RCC 7860 (cell line): ENCODE results near the gene CLDN24.
A peak's percentile ranks its signal among the peaks of the same experiment; 100 is the strongest.
"Not testable (repeated sequence)": the region's sequence is repeated elsewhere in the genome, so short reads cannot be mapped to it uniquely, and the experiment has no call there.

ENCODE experiments used
- DNase-seq: peaks from one replicate; pipeline ENCODE4 v3.0.0-alpha.2; 2015; ENCODE audit warnings: low spot score
- FAIRE-seq: peaks from 2 replicates; lab custom pipeline; 2012; peaks lifted over from hg19 to GRCh38; lab: Jason Lieb, UNC

Gene CLDN24

GRCh38 chr4:183347566-183347965, 25.3 kb upstream of the CLDN24 start:
- DNase-seq (no peak), FAIRE-seq (no peak)

DNA sequence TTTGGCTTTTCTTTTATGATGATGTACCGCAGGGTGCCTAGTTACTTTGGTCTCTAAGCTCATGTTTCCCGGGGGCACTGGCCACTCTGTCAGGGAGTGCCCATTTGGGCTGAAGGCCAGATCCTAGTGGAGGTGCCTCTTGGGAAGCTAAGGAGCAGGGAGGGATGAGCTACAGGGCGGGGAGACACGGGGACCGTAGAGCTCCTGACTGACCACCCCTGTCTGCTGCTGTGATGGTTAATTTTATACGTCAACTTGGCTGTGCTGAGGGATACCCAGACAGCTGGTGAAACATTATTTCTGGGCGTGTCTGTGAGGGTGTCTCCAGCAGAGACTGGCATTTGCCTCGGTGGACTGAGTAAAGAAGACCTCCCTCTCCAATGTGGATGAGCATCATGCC, 24.9 kb upstream of the CLDN24 start:
- FAIRE-seq (no peak), DNase-seq (no peak)

DNA sequence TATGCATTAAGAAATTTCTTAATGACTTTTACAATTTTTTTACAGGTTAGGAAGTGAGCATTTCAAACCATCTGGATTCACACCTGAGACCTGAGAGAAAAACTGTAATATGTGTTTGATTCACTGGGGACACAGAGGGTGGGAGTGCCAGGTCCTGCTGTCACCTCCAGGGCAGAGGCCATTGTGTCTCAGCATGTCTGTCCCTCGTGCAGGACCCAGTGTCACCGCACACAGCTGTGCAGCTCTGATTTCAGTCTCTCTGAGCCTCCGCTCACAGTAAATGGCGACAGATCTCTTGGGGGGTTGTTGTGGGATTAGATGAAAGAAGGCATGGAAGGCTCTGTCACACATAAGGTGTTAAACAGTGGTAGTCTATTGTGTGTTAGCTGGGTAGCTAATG, 23.0 kb upstream of the CLDN24 start:
- FAIRE-seq (no peak), DNase-seq (no peak)

- FAIRE-seq (no peak), DNase-seq (no peak)
These were observed 22.5 kb upstream of the CLDN24 start for GRCh38 chr4:183344523-183345255.

- DNase-seq = no peak
- FAIRE-seq = no peak
These were observed 21.5 kb upstream of the CLDN24 start for GRCh38 chr4:183343730-183344129.

DNA sequence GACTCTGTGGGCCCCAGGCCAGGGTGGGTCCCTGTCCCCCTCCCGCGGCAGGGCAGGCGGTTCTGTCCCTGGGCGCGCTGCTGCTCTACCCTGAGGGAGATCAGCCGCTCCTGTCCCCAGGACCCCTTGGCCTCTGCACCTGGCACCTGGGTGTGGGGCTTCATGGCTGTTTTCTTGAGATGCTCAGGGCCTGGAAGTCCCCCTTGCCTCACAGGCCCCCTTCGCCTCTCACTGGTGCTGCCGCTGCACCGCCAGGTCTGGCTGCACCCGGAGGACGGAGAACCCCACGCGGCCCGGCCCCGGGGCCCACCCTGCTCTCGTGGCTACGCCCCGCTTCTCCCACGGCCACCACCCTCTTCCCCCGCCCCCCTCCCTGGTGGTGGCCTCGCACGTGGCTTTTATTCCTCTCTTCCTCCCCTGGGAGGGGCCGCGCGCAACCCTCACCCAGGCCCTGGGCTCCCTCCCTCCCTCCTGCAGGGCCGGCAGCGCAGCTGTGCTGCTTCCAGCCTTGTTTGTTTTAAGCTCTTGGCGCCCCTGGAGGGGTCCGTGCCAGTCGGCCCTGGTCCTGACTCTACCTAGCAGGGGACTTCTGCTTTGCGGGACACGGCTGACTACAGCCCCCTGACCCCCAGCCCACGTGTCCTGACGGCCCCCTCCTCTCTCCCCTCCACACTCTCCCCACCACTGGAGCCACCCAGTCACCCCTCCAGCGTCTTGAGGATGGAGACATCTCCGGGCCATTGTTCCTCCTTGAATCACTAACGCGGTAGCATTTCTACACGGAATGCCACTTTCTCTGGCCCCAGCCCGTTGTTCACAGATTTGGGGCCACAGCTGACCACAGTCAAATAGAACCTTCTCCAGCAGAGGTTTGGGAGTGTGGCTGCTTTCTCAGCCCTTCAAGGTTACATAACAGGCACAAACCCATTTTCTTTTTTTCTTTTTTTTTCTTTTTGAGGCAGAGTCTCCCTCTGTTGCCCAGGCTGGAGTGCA, 20.6 kb upstream of the CLDN24 start:
- DNase-seq (no peak), FAIRE-seq (no peak)

GRCh38 chr4:183337833-183338232, 15.6 kb upstream of the CLDN24 start:
- FAIRE-seq (no peak), DNase-seq (no peak)

- FAIRE-seq (no peak), DNase-seq (no peak)
These were observed 15.1 kb upstream of the CLDN24 start for GRCh38 chr4:183337349-183337748.

GRCh38 chr4:183335369-183335940, 13.2 kb upstream of the CLDN24 start:
- FAIRE-seq = peak; percentile 87

DNA sequence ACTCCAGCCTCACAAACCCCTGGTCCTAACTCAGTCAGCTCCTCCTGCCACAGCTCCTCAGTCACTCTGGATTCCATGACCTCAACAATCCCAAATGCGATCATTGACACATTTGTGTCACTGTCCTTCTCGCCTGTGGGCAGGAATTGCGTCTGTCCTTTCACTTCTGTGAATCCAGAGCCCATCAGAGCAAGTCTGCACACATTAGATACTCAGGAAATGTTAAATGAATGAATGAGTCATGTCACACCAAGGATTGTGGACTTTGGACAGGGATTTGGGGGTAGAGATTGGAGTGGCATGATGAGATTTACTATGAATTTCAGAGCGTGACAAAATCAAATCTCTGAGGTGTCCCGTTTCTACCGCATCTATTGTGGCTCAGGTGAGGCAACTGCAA, 11.8 kb upstream of the CLDN24 start:
- DNase-seq = peak; percentile 76
- peak; percentile 84 for FAIRE-seq

More at GRCh38 chr4:183335369-183335940, 13.2 kb upstream of the CLDN24 start:
- peak; percentile 69 for DNase-seq

GRCh38 chr4:183333202-183333601, 11.0 kb upstream of the CLDN24 start:
- DNase-seq (no peak), FAIRE-seq (no peak)

- FAIRE-seq (no peak), DNase-seq (no peak)
These were observed 10.2 kb upstream of the CLDN24 start for GRCh38 chr4:183332447-183332846.

GRCh38 chr4:183330841-183331240, 8.6 kb upstream of the CLDN24 start:
- DNase-seq (no peak), FAIRE-seq (no peak)

GRCh38 chr4:183329954-183330742, 7.9 kb upstream of the CLDN24 start:
- DNase-seq = no peak

DNA sequence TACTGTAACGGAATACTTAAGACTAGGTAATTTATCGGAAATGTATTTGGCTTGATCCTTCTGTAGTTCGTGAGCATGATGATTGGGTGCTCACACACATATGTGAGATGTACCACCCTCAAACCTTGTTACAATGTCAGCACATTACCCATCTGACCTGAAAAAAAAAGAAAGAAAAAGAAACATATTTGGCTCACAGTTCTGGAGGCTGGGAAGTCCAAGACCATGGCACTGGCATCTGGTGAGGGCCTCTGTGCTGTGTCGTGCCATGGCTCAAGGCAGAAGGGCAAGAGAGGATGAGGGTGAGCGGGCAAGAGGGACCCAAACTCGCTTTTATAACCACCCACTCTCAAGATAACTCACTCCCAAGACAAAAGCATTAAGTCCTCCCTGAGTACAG, 7.0 kb upstream of the CLDN24 start:
- FAIRE-seq = no peak
- DNase-seq = no peak

More at GRCh38 chr4:183329954-183330742, 7.9 kb upstream of the CLDN24 start:
- no peak for FAIRE-seq

DNA sequence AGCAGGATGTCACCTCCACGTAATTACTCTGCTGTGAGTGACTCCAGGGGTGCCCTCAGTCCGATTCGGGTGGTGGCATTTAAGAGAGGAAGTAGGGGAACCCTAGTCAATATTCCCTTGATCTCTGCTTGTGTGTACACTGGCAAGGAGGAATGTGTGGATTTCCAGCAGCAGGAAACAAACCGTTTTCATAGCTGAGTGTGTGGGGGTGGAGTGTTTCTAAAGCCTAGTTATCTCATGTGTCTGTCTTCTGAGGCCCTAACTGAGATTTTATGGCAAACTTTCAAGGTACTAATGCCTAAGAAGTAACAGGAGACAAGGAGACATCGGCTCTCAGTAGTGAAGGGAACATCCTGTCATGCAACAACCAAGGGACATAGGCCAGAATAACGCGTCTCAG, 6.6 kb upstream of the CLDN24 start:
- no peak for DNase-seq
- no peak for FAIRE-seq

DNA sequence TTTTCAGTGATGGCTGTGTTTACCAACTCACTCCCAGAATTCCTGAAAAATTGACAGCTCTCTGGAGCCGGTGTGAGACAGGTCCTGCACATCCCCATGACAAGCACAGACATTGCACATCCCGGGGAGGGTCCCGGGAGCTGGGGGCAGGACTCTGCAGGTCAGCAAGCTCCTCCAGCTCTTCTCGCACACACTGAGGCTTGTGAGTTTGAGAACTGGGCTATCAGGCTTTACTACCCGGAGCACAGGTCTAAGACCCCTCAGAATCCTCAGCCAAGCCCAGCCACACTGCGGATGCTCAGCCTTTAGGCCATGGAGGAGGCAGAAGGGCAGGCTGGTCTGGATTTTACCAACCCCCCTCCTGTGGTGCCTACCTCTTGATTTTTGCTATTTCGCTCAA, 5.6 kb upstream of the CLDN24 start:
- DNase-seq (no peak), FAIRE-seq (no peak)

DNA sequence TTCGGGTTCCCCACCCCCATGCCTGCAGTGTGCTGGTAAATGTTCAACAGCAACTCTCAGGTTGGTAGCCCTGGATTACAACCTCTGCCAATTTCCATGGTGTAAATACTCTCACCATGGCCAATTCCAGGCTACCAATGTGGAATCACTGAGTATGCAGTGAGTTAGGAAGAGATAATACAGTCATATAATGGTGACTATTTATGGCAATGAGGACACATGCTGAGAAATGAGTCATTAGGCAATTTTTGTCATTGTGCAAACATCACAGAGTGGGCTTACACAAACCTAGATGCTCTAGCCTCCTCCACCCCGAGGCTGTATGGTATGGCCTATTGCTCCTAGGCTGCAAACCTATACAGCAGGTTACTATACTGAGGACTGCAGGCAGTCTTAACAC, 4.6 kb upstream of the CLDN24 start:
- FAIRE-seq (no peak), DNase-seq (peak; percentile 51)

- DNase-seq, FAIRE-seq: not testable (repeated sequence)
These were observed 4.2 kb upstream of the CLDN24 start for GRCh38 chr4:183326387-183326786.

DNA sequence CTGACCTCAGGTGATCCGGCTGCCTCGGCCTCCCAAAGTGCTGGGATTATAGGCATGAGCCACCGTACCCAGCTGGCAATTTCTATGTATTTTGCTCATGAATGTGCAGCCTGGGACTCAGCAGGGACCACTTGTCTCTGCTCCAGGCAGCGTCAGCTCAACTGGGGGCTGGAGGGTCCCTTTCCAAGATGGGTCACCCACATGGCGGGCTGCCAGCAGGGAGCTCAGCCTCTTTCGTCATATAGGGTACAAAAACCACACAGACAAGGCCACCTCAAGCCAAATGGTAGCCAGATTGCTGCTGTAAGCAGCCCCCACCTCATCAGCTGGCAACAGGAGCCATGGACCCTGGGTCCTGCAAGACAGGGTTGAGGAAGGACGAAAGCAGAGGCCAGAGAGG, 2.4 kb upstream of the CLDN24 start:
- no peak for DNase-seq
- FAIRE-seq = no peak

DNA sequence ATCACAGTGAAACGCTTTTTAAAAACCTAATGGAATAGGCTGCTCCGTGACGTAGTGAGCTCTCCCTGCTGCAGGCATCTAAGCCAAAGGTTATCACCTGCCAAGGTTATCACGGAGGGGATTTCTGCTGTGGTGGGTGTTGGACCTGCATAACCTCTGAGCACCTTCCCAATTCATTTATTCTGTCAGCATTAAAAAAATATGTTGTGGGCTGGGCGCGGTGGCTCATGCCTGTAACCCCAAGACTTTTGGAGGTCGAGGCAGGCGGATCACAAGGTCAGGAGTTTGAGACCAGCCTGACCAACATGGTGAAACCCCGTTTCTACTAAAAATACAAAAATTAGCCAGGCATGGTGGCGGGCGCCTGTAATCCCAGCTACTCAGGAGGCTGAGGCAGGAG, 1.8 kb upstream of the CLDN24 start:
- not testable (repeated sequence) for FAIRE-seq, DNase-seq
